Measurements from ENCODE around the gene SNX5.

DNA sequence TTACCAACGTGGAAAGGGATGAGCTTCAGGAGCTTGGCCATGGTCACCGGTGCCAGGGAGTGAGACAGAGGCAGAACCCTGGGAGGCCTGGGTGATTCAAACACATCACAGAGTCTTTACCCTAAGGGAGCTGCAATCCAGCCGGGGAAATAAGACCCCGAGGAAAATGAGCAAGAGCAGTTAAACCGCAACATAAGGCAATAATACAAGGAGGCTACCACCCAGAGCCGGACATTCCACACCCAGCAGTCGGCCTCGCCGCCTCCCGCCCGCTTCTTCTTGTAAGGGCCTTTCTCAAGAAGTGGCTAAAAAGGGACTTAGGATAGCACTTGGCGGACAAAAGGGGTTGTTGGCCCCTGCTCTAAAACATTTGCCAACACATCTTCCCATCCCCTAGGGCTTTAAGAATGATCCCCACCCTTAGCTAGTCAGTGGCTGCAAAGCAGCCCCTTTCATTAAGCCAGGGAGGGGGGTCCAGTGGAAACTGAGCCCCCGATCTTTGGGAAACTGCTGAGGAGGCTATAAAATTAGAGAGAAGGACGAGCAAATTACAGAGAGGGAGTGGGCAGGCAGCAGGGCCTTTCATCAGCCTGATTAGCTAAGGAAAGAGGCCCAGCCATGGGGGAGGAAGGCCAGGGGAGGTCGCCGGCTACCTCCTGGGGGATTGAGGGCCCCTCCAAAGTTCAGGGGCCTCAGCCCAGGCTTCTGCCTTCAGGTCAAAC is 34.3 kb downstream of the SNX5 start:
- TF ChIP-seq, protein P1, sequence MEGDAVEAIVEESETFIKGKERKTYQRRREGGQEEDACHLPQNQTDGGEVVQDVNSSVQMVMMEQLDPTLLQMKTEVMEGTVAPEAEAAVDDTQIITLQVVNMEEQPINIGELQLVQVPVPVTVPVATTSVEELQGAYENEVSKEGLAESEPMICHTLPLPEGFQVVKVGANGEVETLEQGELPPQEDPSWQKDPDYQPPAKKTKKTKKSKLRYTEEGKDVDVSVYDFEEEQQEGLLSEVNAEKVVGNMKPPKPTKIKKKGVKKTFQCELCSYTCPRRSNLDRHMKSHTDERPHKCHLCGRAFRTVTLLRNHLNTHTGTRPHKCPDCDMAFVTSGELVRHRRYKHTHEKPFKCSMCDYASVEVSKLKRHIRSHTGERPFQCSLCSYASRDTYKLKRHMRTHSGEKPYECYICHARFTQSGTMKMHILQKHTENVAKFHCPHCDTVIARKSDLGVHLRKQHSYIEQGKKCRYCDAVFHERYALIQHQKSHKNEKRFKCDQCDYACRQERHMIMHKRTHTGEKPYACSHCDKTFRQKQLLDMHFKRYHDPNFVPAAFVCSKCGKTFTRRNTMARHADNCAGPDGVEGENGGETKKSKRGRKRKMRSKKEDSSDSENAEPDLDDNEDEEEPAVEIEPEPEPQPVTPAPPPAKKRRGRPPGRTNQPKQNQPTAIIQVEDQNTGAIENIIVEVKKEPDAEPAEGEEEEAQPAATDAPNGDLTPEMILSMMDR (IDR thresholded peaks at IDR 0.05; ENCODE audit: low read depth, low read length), result no peak
- no peak for TF ChIP-seq EZH2phosphoT487 (IDR thresholded peaks at IDR 0.05; ENCODE audit: low read depth)
